IMR-90 (cell line): ENCODE measurements around the gene GRM5. TPM values are rescaled to one million over a fixed set of nuclear protein-coding genes. Genes with fewer than 3 reads are reported as not detected.

ENCODE experiments used
- ATAC-seq: fragments of 200-7000 bp; cut with Tn5 transposase; 2 replicates; pipeline ENCODE4 v1.9.1; 2020; ENCODE audit warnings: low read depth, mild to moderate bottlenecking, moderate library complexity
- BruUV-seq: library from RNA; stranded (reverse); fragments of 400-500 nt; replicated peaks from 2 replicates; lab custom pipeline; 2021; lab: Mats Ljungman, UMichigan
- CTCF ChIA-PET: fragments of 300-600 bp; formaldehyde crosslinking; extraction: SDS; loops from one replicate; lab custom pipeline; 2021; ENCODE audit warnings: antibody characterized with exemption; lab: Yijun Ruan, JAX
- POLR2A ChIA-PET: fragments of 300-600 bp; sonication (Branson Sonifier 250); formaldehyde crosslinking; loops from one replicate; lab custom pipeline; 2022; ENCODE audit warnings: antibody characterized with exemption; ENCODE audit not compliant: unreplicated experiment; lab: Charles Lee
- DNase-seq: peaks from one replicate; pipeline ENCODE4 v3.0.0; 2013
- H2AFZ ChIP-seq: replicated peaks from 2 replicates; pipeline ENCODE3; 2013; ENCODE audit warnings: low read length, mild to moderate bottlenecking; ENCODE audit not compliant: poor library complexity
- H2AK5ac ChIP-seq: 2 replicates; pipeline ENCODE4 v1.6.1; 2013; ENCODE audit warnings: low read depth, low read length, inconsistent platforms
- H2AK9ac ChIP-seq: replicated peaks from 2 replicates; pipeline ENCODE3; 2013; ENCODE audit warnings: mild to moderate bottlenecking, low read depth, low read length, moderate library complexity; ENCODE audit not compliant: poor library complexity
- H2BK120ac ChIP-seq: 2 replicates; pipeline ENCODE4 v1.6.1; 2013; ENCODE audit warnings: low read depth, low read length, inconsistent platforms
- H2BK15ac ChIP-seq: 3 replicates; pipeline ENCODE4 v1.6.1; 2013; ENCODE audit warnings: low read depth, low read length, inconsistent platforms
- H2BK20ac ChIP-seq: 2 replicates; pipeline ENCODE4 v1.6.1; 2013; ENCODE audit warnings: low read depth, mild to moderate bottlenecking, inconsistent platforms, low read length, moderate library complexity
- H2BK5ac ChIP-seq: 2 replicates; pipeline ENCODE4 v1.6.1; 2013; ENCODE audit warnings: mild to moderate bottlenecking, low read depth, low read length, inconsistent platforms; ENCODE audit not compliant: poor library complexity, severe bottlenecking
- H3K14ac ChIP-seq: replicated peaks from 2 replicates; pipeline ENCODE4 v1.6.1; 2013; ENCODE audit warnings: low read depth, low read length, inconsistent platforms
- H3K18ac ChIP-seq: 2 replicates; pipeline ENCODE4 v1.6.1; 2013; ENCODE audit warnings: low read depth, low read length, control low read depth
- H3K23ac ChIP-seq: 2 replicates; pipeline ENCODE4 v1.6.1; 2013; ENCODE audit warnings: low read depth, low read length, inconsistent platforms
- H3K27ac ChIP-seq: 2 replicates; pipeline ENCODE4 v1.5.1; 2013; ENCODE audit warnings: mild to moderate bottlenecking, control low read depth, low read length; ENCODE audit not compliant: insufficient read depth
- H3K27me3 ChIP-seq: 2 replicates; pipeline ENCODE4 v1.6.1; 2013; ENCODE audit warnings: low read length; ENCODE audit not compliant: control insufficient read depth, insufficient read depth
- H3K36me3 ChIP-seq: 2 replicates; pipeline ENCODE4 v1.6.1; 2013; ENCODE audit warnings: low read length, mixed read lengths; ENCODE audit not compliant: control insufficient read depth, insufficient read depth
- H3K4ac ChIP-seq: 2 replicates; pipeline ENCODE4 v1.6.1; 2013; ENCODE audit warnings: low read depth, low read length, inconsistent platforms
- H3K4me1 ChIP-seq: 2 replicates; pipeline ENCODE4 v1.6.1; 2013; ENCODE audit warnings: low read length, mixed read lengths; ENCODE audit not compliant: control insufficient read depth, insufficient read depth
- H3K4me2 ChIP-seq: 2 replicates; pipeline ENCODE4 v1.6.1; 2013; ENCODE audit warnings: low read depth, mild to moderate bottlenecking, control low read depth, low read length, moderate library complexity
- H3K4me3 ChIP-seq: 2 replicates; pipeline ENCODE4 v1.5.1; 2013; ENCODE audit warnings: low read depth, mild to moderate bottlenecking, control low read depth, low read length, moderate library complexity; ENCODE audit not compliant: insufficient read depth
- H3K56ac ChIP-seq: 2 replicates; pipeline ENCODE4 v1.6.1; 2013; ENCODE audit warnings: low read length, inconsistent platforms; ENCODE audit not compliant: insufficient read depth; ENCODE audit errors: extremely low read depth
- H3K79me1 ChIP-seq, 2 experiments: 2 replicates each; pipeline ENCODE4 v1.6.1; 2013; ENCODE audit warnings: low read length in 2 of 2, inconsistent platforms in 1 of 2, low read depth in 1 of 2
- H3K9ac ChIP-seq: 2 replicates; pipeline ENCODE4 v1.6.1; 2013; ENCODE audit warnings: low read depth, low read length, control low read depth
- H3K9me1 ChIP-seq: 2 replicates; pipeline ENCODE4 v1.6.1; 2013; ENCODE audit warnings: low read length, inconsistent platforms; ENCODE audit not compliant: insufficient read depth
- H3K9me3 ChIP-seq: 2 replicates; pipeline ENCODE4 v1.6.1; 2013; ENCODE audit warnings: low read length; ENCODE audit not compliant: control insufficient read depth, insufficient read depth
- H4K20me1 ChIP-seq: 2 replicates; pipeline ENCODE4 v1.6.1; 2013; ENCODE audit warnings: low read length, inconsistent platforms; ENCODE audit not compliant: insufficient read depth
- H4K5ac ChIP-seq: 2 replicates; pipeline ENCODE4 v1.6.1; 2013; ENCODE audit warnings: mild to moderate bottlenecking, low read depth, low read length, control low read depth
- H4K8ac ChIP-seq, 2 experiments: 2 replicates each; pipeline ENCODE4 v1.6.1; 2013; ENCODE audit warnings: low read depth in 2 of 2, low read length in 2 of 2, control low read depth in 1 of 2, inconsistent platforms in 1 of 2
- H4K91ac ChIP-seq: 2 replicates; pipeline ENCODE4 v1.6.1; 2013; ENCODE audit warnings: low read depth, low read length, inconsistent platforms; ENCODE audit not compliant: insufficient read depth
- CEBPB ChIP-seq: IDR thresholded peaks from 2 replicates; pipeline ENCODE4 v1.6.1; 2012; ENCODE audit warnings: low read depth, low read length, improper control_type of control experiment
- CTCF ChIP-seq: conservative IDR thresholded peaks from 2 replicates; pipeline ENCODE4 v1.5.1; 2012; ENCODE audit warnings: mild to moderate bottlenecking, low read depth, low read length, improper control_type of control experiment
- NFE2L2 ChIP-seq: fragments of 150-350 bp; IDR thresholded peaks from 2 replicates; pipeline ENCODE4 v1.6.1; 2016; ENCODE audit warnings: low read depth, mild to moderate bottlenecking, low read length
- WGBS, 2 experiments: methylation state at CpG; one replicate each; pipeline versions ENCODE4 v1.1.5 to v1.1.7; 2013; ENCODE audit warnings: missing lambda C conversion rate in 2 of 2; ENCODE audit not compliant: insufficient read length in 1 of 2; ENCODE audit errors: extremely low coverage in 2 of 2; 5-methylcytosine and 5-hydroxymethylcytosine counted together
- dilution Hi-C: fragments of 300-500 bp; cut with HindIII; formaldehyde crosslinking; loops from one replicate; pipeline ENCODE4 v1.14.3; 2018; ENCODE audit warnings: low sequenced_read_pairs; ENCODE audit not compliant: unreplicated experiment
- in situ Hi-C: fragments of 300-500 bp; cut with MboI; formaldehyde crosslinking; loops from 3 replicates; pipeline ENCODE4 v1.14.3; 2019; ENCODE audit warnings: low sequenced_read_pairs, inconsistent platforms, mixed read lengths
- intact Hi-C: fragments of 100-400 bp; cut with micrococcal nuclease; formaldehyde crosslinking; loops from 2 replicates; pipeline ENCODE4 v1.10.0; 2022
- polyA plus RNA-seq, 3 experiments: library from polyadenylated mRNA; depleted of rRNA; stranded (reverse); fragments of >200 nt; gene quantifications; 2 replicates each; pipeline ENCODE4 v1.2.3, GENCODE V29; 2012; ENCODE audit warnings: low replicate concordance in 1 of 3
- total RNA-seq: library from RNA; depleted of rRNA; stranded (reverse); fragments of >200 nt; gene quantifications from 2 replicates; pipeline ENCODE4 v1.2.3, GENCODE V29; 2012

Gene GRM5
- total and polyA plus RNA-seq, 2 of the 4 experiments (the other 2 are of a cell fraction), result under 0.01 TPM

DNA sequence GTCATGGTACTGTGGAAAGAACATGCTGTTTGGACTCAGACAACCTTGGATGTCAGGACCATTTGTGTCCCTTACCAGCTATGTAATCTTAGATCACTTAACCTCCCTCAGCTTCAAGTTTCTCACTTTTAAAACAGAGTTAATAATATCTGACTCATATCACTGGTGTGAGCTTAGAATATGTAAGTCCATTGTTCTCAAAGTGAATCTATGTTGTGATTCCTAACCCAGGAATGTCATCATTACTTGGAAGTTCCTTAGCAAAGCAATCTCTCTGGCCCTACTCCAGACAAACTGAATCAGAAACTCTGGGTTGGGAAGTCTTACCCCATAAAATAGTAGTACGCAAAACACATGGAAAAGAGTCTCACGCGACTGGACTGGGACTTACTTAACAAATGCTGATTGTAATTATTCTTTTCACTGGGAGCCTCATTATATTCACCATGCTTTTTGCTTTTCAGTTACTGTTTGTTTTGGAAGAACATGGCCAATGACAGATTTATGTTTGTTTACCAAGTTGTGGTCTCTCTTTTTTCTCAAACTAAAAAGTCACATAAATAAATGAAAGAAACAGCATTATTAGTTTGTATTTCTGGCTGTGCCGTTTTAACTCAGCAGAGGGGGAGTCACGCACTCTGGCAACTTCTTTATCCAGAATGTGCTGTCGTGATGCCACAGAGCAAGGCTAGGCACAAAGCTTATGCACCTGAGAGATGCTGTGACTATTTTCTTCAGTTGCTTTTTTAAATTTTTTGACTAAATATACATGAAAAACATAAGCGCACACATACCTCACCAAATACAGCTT lies 510.6 kb downstream of the GRM5 start (continued):
- TF ChIP-seq CTCF, result no peak

DNA sequence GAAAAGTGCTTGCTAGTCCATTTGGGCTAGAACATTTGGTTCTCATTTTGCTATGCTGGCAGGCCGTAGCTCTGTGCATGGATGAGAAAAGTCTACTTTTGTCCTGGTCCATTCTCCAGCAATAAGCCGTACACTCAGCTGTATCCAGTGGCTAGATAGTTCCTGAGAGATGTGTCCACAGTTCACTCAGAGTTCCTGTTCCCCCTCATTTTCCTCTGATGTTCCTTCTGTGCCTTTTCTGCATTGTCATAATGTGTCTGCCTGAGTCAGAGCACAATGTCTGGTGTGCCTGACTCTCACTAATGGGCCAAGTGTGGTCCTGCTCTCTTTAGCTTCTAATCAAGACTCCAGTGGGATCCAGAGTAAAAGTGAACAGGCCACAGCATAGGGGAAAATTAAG lies 512.6 kb downstream of the GRM5 start:
- H2BK15ac ChIP-seq, result peak overlapping the region; percentile 2; the same call in 1 of the 3 replicates
- no peak overlapping the region for H3K27ac ChIP-seq
- ChIA-PET CTCF (interaction anchor here (0.6 to 1.4 kb wide), 7 partner anchors 15 to 596 kb away, joined by 3 to 4 read pairs (median 3); no protein-coding TSS in a partner anchor), POLR2A (no interaction called here)
- no peak for ATAC-seq
- H3K79me1 ChIP-seq, result no peaks in the 10 kb centered on the region
- peak overlapping the region in 1 of 2 experiments; percentile 58; a peak in 2 of 4 replicates for H4K8ac ChIP-seq
- H2AK5ac ChIP-seq, result peak overlapping the region; percentile 23; the same call in 1 of the 2 replicates
- peak; percentile 44; the same call in 1 of the 2 replicates for TF ChIP-seq NFE2L2
- TF ChIP-seq CEBPB, result no peak
- H2BK20ac ChIP-seq, result 0 out of 2 replicates have a peak overlapping the region, but pooled peaks have one; percentile 6
- no peak overlapping the region for H3K4me3 ChIP-seq
- peak overlapping the region; percentile 2; the same call in 1 of the 2 replicates for H3K4ac ChIP-seq
- H2BK120ac ChIP-seq, result peak overlapping the region; percentile 5; the same call in 1 of the 2 replicates
- no CpG with 5 or more reads among the region's 2 CpGs for WGBS, 2 experiments
- H3K9ac ChIP-seq, result no peak overlapping the region
- no peak overlapping the region for H2BK5ac ChIP-seq
- H2AK9ac ChIP-seq, result no peak overlapping the region
- in situ Hi-C loops (loop anchor here (25.0 kb wide), 1 partner anchor 334 kb away; no protein-coding TSS in a partner anchor), intact Hi-C loops (no loop called here), dilution Hi-C loops (no loop called here)
- DNase-seq, result peak; percentile 49
- peaks cover 4% of the 10 kb centered on the region for H3K4me1 ChIP-seq
- peak overlapping the region; percentile 9 for H2AFZ ChIP-seq
- no peak overlapping the region for H3K4me2 ChIP-seq
- H3K23ac ChIP-seq, result no peak overlapping the region
- no peaks in the 10 kb centered on the region for H4K20me1 ChIP-seq
- H3K36me3 ChIP-seq, result no peaks in the 10 kb centered on the region
- no peak overlapping the region for H4K5ac ChIP-seq
- no TSS peak for BruUV-seq
- no peak overlapping the region for H4K91ac ChIP-seq
- no peaks in the 10 kb centered on the region for H3K9me3 ChIP-seq
- no peak overlapping the region for H3K56ac ChIP-seq
- H3K14ac ChIP-seq, result no peak overlapping the region
- no peaks in the 10 kb centered on the region; the same call in 1 of the 2 replicates for H3K9me1 ChIP-seq
- H3K27me3 ChIP-seq, result no peaks in the 10 kb centered on the region; the same call in 1 of the 2 replicates
- no peak overlapping the region for H3K18ac ChIP-seq
